ENCODE measurements around the gene PLA2G7. TPM values are rescaled to one million over a fixed set of nuclear protein-coding genes. Genes with fewer than 3 reads are reported as not detected.
A peak's percentile ranks its signal among the peaks of the same experiment; 100 is the strongest.

PLA2G7 gene
- total RNA-seq, 1 experiment from 2014 or later, result 1.7 TPM

GRCh38 chr6:46655803-46656202, 79.4 kb downstream of the PLA2G7 start:
- H3K79me1 ChIP-seq (ENCODE audit: insufficient read depth, low read depth, low read length, poor library complexity, severe bottlenecking), result no peaks in the 10 kb centered on the region
- peak; percentile 81 for DNase-seq

More at GRCh38 chr6:46655803-46656202, 79.4 kb downstream of the PLA2G7 start:
- peak overlapping the region in 1 of 2 experiments; percentile 45; a peak in 1 of 5 replicates for H3K4me3 Mint-ChIP-seq
- Histone ChIP-seq H3K18ac (ENCODE audit: insufficient read length, low read depth, low read length) (no peak overlapping the region), H3K4ac (ENCODE audit: low read depth, low read length) (no peak overlapping the region), H2AK5ac (ENCODE audit: insufficient read length, low read length) (no peak overlapping the region), H4K8ac (replicated peaks; ENCODE audit: insufficient read length, low read depth, low read length) (no peak overlapping the region), H2AFZ (ENCODE audit: low read length) (no peak overlapping the region), H4K20me1 (ENCODE audit: control insufficient read depth, insufficient read depth, insufficient read length) (no peaks in the 10 kb centered on the region), H4K91ac (ENCODE audit: insufficient read length, low read depth, low read length) (no peak overlapping the region), H3K56ac (ENCODE audit: insufficient read length, low read depth, low read length) (no peak overlapping the region), H3K23ac (ENCODE audit: insufficient read length, low read depth, low read length) (no peak overlapping the region), H3K9me3 (ENCODE audit: control insufficient read depth, low read depth, low read length) (no peaks in the 10 kb centered on the region), H3K27ac (ENCODE audit: insufficient read length, low read depth, low read length) (no peak overlapping the region), H3K27me3 (ENCODE audit: insufficient read depth, low read length) (no peaks in the 10 kb centered on the region; the same call in 1 of the 2 replicates), H3K23me2 (ENCODE audit: insufficient read length, low read depth, low read length, poor library complexity, severe bottlenecking) (no peaks in the 10 kb centered on the region), H2BK15ac (ENCODE audit: low read depth, low read length) (no peak overlapping the region), H2BK12ac (ENCODE audit: insufficient read length, low read depth, low read length) (no peak overlapping the region), H3K14ac (ENCODE audit: insufficient read depth, low read length) (no peak overlapping the region), H2BK20ac (ENCODE audit: low read depth, low read length, poor library complexity, severe bottlenecking) (no peak overlapping the region), H3K4me1 (ENCODE audit: insufficient read depth, low read length) (no peaks in the 10 kb centered on the region), H4K5ac (ENCODE audit: insufficient read length, low read depth, low read length) (no peak overlapping the region), H3T11ph (ENCODE audit: low read length) (no peak overlapping the region), H3K4me2 (ENCODE audit: insufficient read depth, insufficient read length, low read length) (no peak overlapping the region), H2BK5ac (ENCODE audit: insufficient read length, low read length) (no peak overlapping the region), H3K79me2 (ENCODE audit: insufficient read depth, low read length) (no peaks in the 10 kb centered on the region), H3K9ac (ENCODE audit: extremely low read depth, insufficient read length, low read length) (no peak overlapping the region), H2BK120ac (ENCODE audit: low read depth, low read length, poor library complexity, severe bottlenecking) (no peak overlapping the region)
- H3K9me3 Mint-ChIP-seq, result no peaks in the 10 kb centered on the region
- H3K4me1 Mint-ChIP-seq, result peaks cover 12 to 18% of the 10 kb centered on the region in 2 experiments
- WGBS (ENCODE audit: extremely low coverage, insufficient read length, low lambda C conversion rate), result no CpG with 5 or more reads among the region's 6 CpGs
- TF ChIP-seq CTCF (conservative IDR thresholded peaks at IDR 0.05), result peak; percentile 83
- H3K27me3 Mint-ChIP-seq (ENCODE audit: low read depth), result peaks cover 20% of the 10 kb centered on the region
- no peaks in the 10 kb centered on the region; a peak in 1 of 7 replicates for H3K36me3 Mint-ChIP-seq (ENCODE audit: insufficient read depth in 1 of 3, low read depth in 3 of 3)
- H3K27ac Mint-ChIP-seq, result 0 out of 7 replicates have a peak overlapping the region, but pooled peaks of 1 of the 3 experiments have one; percentile 6

Other genes starting within 250 kb of the PLA2G7 start
- gene RCAN2, start 243.9 kb downstream of the PLA2G7 start, total RNA-seq (2021), result 3.0 TPM in 2 replicates
- 0.50 and 0.59 TPM in 2 replicates for gene CYP39A1, start 82.6 kb downstream of the PLA2G7 start, total RNA-seq (2021)
- gene SLC25A27, start 82.4 kb downstream of the PLA2G7 start, total RNA-seq (2021), result 3.8 and 5.1 TPM in 2 replicates
- 0.02 and 0.15 TPM in 2 replicates for gene TDRD6, start 47.5 kb downstream of the PLA2G7 start, total RNA-seq (2021)
- gene ANKRD66, start 11.6 kb upstream of the PLA2G7 start, total RNA-seq (2021), result not detected in 2 replicates
- not detected in 2 replicates for gene MEP1A, start 58.0 kb upstream of the PLA2G7 start, total RNA-seq (2021)
- gene ADGRF5, start 186.6 kb upstream of the PLA2G7 start, total RNA-seq (2021), result not detected in 2 replicates